NCI-H524 (cell line): ENCODE measurements around the gene TMEM135.
"Not testable (repeated sequence)": the region's sequence is repeated elsewhere in the genome, so short reads cannot be mapped to it uniquely, and the experiment has no call there.

ENCODE experiments used
- DNase-seq, 2 experiments: peaks; one replicate each; lab custom pipeline; 2025; lab: John Stamatoyannopoulos, UW

Gene TMEM135

GRCh38 chr11:87020764-87021365 is 16.9 kb upstream of the TMEM135 start:
- no peak for DNase-seq

DNA sequence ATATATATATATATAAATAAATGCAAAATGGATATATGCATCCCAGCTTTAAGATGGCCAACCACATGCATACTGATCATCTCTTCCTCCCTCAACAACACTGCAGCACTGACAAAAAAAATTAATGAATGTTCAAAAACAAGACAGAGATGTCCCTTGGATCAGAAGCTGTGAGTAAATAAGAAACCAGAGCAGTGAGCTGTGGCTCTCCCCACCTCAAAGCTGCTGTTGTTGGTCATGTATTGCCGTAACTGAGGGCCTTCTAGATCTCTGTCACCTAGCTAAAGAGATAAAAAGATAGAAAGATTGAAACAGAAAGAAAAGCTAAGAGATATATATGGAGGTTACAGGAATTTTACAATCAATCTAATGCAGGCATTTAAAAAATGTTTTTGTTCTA is 15.5 kb upstream of the TMEM135 start:
- no peak for DNase-seq

DNA sequence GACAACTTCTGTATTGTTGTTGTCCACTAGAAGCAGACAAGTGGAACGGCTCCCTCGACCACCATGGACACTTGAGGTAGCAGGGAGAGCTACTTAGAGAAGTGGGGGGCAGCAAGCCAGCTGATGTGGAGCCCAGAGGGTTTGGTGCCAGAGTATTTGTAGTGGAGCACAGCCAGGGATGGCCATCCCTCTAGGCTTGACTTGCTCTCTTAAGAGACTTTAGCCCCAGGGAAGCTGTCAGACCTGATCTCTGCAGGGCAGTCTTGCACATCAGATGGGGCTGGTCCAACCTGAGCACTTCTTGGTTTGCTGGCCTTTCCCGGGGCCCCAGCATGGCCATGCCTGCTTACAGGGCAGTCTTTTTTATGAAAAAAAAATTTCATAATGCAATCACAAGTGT is 15.0 kb upstream of the TMEM135 start:
- DNase-seq: no peak

GRCh38 chr11:87026415-87026814 is 11.3 kb upstream of the TMEM135 start:
- not testable (repeated sequence) for DNase-seq

GRCh38 chr11:87030458-87031054 is 7.2 kb upstream of the TMEM135 start:
- no peak for DNase-seq

- no peak for DNase-seq
Observed at GRCh38 chr11:87031433-87032170, 6.1 kb upstream of the TMEM135 start.

- no peak for DNase-seq
Observed at GRCh38 chr11:87033561-87033960, 4.2 kb upstream of the TMEM135 start.

- no peak for DNase-seq
Observed at GRCh38 chr11:87035976-87036583, 1.7 kb upstream of the TMEM135 start.

GRCh38 chr11:87036756-87037449 is 831 bp upstream of the TMEM135 start:
- no peak for DNase-seq

DNA sequence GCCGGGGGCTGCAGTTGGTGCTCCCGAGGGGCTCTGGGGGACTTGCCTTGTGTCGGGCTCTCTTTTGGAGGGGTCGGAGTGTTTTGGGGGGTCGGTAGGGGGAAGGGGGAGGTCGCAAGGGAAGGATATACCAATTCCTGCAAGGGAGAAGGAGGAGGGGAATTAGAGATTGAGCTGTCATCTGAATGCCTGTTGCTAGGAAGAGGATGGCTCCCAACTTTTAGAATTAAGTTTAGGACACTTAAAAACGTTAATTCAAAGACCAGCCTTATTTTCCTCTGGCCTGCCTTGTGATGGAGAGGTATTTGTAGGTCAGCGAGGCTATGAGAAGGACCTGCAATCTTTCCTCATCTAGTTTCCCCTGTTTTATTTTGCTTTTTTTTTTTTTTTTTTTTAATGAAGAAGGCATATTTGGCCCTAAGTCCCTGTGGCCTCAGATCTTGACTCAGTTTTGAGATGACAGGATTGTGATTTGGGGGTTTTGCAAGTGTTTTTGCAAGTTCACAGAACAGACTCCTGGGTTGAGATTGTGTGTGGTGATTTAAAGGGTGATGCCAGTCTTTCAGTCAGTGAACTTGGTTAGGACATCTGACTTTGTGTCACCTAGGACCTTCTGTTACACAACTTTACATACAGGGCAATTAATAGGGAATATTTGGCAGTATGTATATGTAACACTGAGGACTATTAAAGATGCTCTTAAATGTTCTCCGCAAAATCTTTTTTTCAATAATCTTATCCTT is 672 bp downstream of the TMEM135 start:
- no peak for DNase-seq

DNA sequence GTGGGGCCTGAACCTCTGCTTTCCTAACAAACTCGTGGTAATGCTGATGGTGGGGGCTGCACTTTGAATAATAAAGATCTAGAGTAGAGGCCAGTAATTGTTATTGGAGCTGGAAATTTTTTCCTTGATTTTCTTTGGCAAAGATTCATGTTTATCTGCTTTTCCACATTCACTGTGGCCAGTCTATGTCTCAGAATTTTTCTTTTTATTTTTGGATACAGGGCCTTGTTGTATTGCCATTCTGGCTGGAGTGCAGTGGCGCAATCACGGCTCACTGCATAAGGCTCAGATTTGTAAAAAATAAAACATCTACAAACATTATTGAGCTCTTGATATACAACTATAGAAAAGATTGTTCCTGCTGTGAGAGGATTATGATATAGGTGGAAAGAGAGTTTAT is 1.6 kb downstream of the TMEM135 start:
- DNase-seq: no peak

- no peak for DNase-seq
Observed at GRCh38 chr11:87043894-87044293, 6.2 kb downstream of the TMEM135 start.

GRCh38 chr11:87046824-87047223 is 9.1 kb downstream of the TMEM135 start:
- no peak for DNase-seq

GRCh38 chr11:87056091-87056490 is 18.4 kb downstream of the TMEM135 start:
- DNase-seq: no peak

DNA sequence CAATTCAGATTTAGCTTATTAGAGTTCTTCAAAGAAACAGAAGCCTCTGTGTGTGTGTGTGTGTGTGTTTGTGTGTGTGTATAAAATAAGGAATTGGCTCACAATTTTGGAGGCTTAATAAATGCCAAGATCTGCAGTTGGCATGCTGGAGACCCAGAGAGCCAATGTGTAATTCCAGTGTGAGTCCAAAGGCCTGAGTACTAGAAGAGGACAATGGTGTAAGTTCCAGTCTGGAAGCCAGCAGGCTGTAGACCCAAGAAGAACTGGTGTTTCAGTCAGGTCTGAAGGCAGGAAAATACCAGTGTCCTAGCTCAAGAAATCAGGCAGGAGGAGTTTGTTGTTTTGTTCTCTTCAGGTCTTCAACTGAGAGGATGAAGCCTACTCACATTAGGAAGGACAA is 20.0 kb downstream of the TMEM135 start:
- no peak for DNase-seq

- DNase-seq: no peak
Observed at GRCh38 chr11:87059596-87060390, 22.1 kb downstream of the TMEM135 start.

- no peak for DNase-seq
Observed at GRCh38 chr11:87061766-87062165, 24.0 kb downstream of the TMEM135 start.

GRCh38 chr11:87063982-87064381 is 26.2 kb downstream of the TMEM135 start:
- DNase-seq: no peak

DNA sequence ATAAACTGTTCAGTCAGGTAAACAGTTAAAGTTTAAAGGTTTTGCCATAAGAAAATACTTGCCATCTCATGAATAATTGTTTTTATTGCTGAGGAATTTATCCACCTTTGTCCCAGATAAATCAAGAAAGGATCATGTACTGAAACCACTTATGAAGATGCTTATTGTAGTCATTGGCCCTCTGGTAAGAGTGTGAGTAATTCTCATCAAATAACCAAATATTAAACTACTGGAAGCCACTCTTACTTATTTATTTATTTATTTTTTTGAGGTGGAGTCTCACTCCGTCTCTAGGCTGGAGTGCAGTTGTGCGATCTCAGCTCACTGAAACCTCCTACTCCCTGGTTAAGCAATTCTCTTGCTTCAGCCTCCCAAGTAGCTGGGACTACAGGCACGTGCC is 35.1 kb downstream of the TMEM135 start:
- no peak for DNase-seq

- no peak for DNase-seq
Observed at GRCh38 chr11:87076260-87076783, 38.6 kb downstream of the TMEM135 start.
